Measurements from ENCODE around the gene MRPL24. TPM values are rescaled to one million over a fixed set of nuclear protein-coding genes. Genes with fewer than 3 reads are reported as not detected.

The MRPL24 gene
- total and polyA plus RNA-seq, 2 of the 13 experiments (the other 11 are each of a cell fraction or from before 2014, with no cell fraction given): 38.1 to 42.9 TPM

- TF ChIP-seq ATF6 (CRISPR knock-in tag; conservative IDR thresholded peaks at IDR 0.05): no peak
- 0 out of 4 replicates have a peak, but pooled peaks of 1 of the 2 experiments have one; percentile 27 for TF ChIP-seq POLR2A (IDR thresholded peaks at IDR 0.05; ENCODE audit: insufficient read depth in 1 of 2, low read depth in 2 of 2, low read length in 2 of 2)
- TF ChIP-seq EZH2 (conservative IDR thresholded peaks at IDR 0.05; ENCODE audit: low read depth, low read length): no peak
- peak; percentile 49; the same call in 1 of the 2 replicates for TF ChIP-seq CEBPG (CRISPR knock-in tag; IDR thresholded peaks at IDR 0.05)
- no peak for TF ChIP-seq AKAP8 (CRISPR knock-in tag; IDR thresholded peaks at IDR 0.05)
- TF ChIP-seq, protein P1, sequence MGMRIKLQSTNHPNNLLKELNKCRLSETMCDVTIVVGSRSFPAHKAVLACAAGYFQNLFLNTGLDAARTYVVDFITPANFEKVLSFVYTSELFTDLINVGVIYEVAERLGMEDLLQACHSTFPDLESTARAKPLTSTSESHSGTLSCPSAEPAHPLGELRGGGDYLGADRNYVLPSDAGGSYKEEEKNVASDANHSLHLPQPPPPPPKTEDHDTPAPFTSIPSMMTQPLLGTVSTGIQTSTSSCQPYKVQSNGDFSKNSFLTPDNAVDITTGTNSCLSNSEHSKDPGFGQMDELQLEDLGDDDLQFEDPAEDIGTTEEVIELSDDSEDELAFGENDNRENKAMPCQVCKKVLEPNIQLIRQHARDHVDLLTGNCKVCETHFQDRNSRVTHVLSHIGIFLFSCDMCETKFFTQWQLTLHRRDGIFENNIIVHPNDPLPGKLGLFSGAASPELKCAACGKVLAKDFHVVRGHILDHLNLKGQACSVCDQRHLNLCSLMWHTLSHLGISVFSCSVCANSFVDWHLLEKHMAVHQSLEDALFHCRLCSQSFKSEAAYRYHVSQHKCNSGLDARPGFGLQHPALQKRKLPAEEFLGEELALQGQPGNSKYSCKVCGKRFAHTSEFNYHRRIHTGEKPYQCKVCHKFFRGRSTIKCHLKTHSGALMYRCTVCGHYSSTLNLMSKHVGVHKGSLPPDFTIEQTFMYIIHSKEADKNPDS (CRISPR knock-in tag; IDR thresholded peaks at IDR 0.05): no peak
- no peak for TF ChIP-seq ZFAT (CRISPR knock-in tag; conservative IDR thresholded peaks at IDR 0.05)
- no peak for TF ChIP-seq FOXA1 (IDR thresholded peaks at IDR 0.05)
- TF ChIP-seq FOXA1 (CRISPR knock-in tag; IDR thresholded peaks at IDR 0.05): peak; percentile 67
- no peak for TF ChIP-seq ZBTB8A (CRISPR knock-in tag; IDR thresholded peaks at IDR 0.05; ENCODE audit: borderline replicate concordance, low read depth)
- 0 out of 2 replicates have a peak, but pooled peaks have one; percentile 15 for TF ChIP-seq RFX3 (CRISPR knock-in tag; IDR thresholded peaks at IDR 0.05)
- TF ChIP-seq GFI1 (CRISPR knock-in tag; IDR thresholded peaks at IDR 0.05; ENCODE audit: borderline replicate concordance): no peak
- peak; percentile 87 for TF ChIP-seq CEBPB (IDR thresholded peaks at IDR 0.05; ENCODE audit: borderline replicate concordance, low read depth, low read length)
- no peak for TF ChIP-seq ZNF546 (CRISPR knock-in tag; conservative IDR thresholded peaks at IDR 0.05)
- TF ChIP-seq FLYWCH1 (CRISPR knock-in tag; IDR thresholded peaks at IDR 0.05): no peak
- TF ChIP-seq HOXA9 (CRISPR knock-in tag; IDR thresholded peaks at IDR 0.05; ENCODE audit: borderline replicate concordance): no peak
- TF ChIP-seq DPF2 (CRISPR knock-in tag; IDR thresholded peaks at IDR 0.05; ENCODE audit: borderline replicate concordance, low read depth): no peak
- TF ChIP-seq SP5 (CRISPR knock-in tag; IDR thresholded peaks at IDR 0.05; ENCODE audit: borderline replicate concordance, low read depth): no peak
- TF ChIP-seq, protein P2, sequence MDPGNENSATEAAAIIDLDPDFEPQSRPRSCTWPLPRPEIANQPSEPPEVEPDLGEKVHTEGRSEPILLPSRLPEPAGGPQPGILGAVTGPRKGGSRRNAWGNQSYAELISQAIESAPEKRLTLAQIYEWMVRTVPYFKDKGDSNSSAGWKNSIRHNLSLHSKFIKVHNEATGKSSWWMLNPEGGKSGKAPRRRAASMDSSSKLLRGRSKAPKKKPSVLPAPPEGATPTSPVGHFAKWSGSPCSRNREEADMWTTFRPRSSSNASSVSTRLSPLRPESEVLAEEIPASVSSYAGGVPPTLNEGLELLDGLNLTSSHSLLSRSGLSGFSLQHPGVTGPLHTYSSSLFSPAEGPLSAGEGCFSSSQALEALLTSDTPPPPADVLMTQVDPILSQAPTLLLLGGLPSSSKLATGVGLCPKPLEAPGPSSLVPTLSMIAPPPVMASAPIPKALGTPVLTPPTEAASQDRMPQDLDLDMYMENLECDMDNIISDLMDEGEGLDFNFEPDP (CRISPR knock-in tag; conservative IDR thresholded peaks at IDR 0.05): no peak
- TF ChIP-seq ZNF629 (CRISPR knock-in tag; conservative IDR thresholded peaks at IDR 0.05): peak; percentile 95
- TF ChIP-seq PRMT3 (CRISPR knock-in tag; IDR thresholded peaks at IDR 0.05; ENCODE audit: borderline replicate concordance, low read depth): no peak
- peak; percentile 80 for TF ChIP-seq ZMYM3 (CRISPR knock-in tag; IDR thresholded peaks at IDR 0.05)
- peak; percentile 50; the same call in 1 of the 2 replicates for TF ChIP-seq THAP11 (CRISPR knock-in tag; IDR thresholded peaks at IDR 0.05)
- TF ChIP-seq RFX1 (IDR thresholded peaks at IDR 0.05): peak; percentile 53
- no peak for TF ChIP-seq ZBTB38 (CRISPR knock-in tag; IDR thresholded peaks at IDR 0.05)
- TF ChIP-seq KLF15 (CRISPR knock-in tag; IDR thresholded peaks at IDR 0.05; ENCODE audit: borderline replicate concordance): no peak
These were observed 12.1 kb upstream of the MRPL24 start (continued) for GRCh38 chr1:156752843-156753482.

All from HepG2 (cell line).